Prostate gland (tissue), 2 donors: ENCODE measurements around the gene SLC17A8.

Experiments used
- CTCF ChIP-seq, 4 experiments: fragments of 200-600 bp in 2 of 4; fragments of 450-650 bp in 2 of 4; sonication (generic) in 2 of 4; IDR thresholded peaks; 1 replicate in 3 of 4; 2 replicates in 1 of 4; pipeline ENCODE4 v1.5.1; 2016 to 2019; ENCODE audit warnings: antibody characterized with exemption in 4 of 4, mild to moderate bottlenecking in 2 of 4, moderate library complexity in 2 of 4
- POLR2AphosphoS5 ChIP-seq: sonication (generic); formaldehyde crosslinking; IDR thresholded peaks from one replicate; pipeline ENCODE4 v1.6.1; 2017; ENCODE audit warnings: antibody characterized with exemption

GRCh38 chr12:100442403-100442802 lies 85.5 kb downstream of the SLC17A8 start:
- TF ChIP-seq POLR2AphosphoS5 (no peak), CTCF (IDR thresholded peaks at IDR 0.05) (no peak)
